MM.1S (cell line): ENCODE data around the gene TSPAN8.

Experiments used
- CTCF ChIP-seq: fragments of 300-600 bp; sonication (generic); IDR thresholded peaks from 2 replicates; pipeline ENCODE4 v1.5.1; 2016; ENCODE audit warnings: antibody characterized with exemption, low read length, mixed read lengths
- EZH2 ChIP-seq: fragments of 300-600 bp; sonication (generic); optimal IDR thresholded peaks from 2 replicates; pipeline ENCODE3; 2017; ENCODE audit warnings: low read depth, mild to moderate bottlenecking, antibody characterized with exemption, low read length, mixed read lengths
- EZH2phosphoT487 ChIP-seq: fragments of 300-600 bp; sonication (generic); IDR thresholded peaks from 2 replicates; pipeline ENCODE4 v1.6.1; 2018; ENCODE audit warnings: antibody characterized with exemption, low read length

GRCh38 chr12:71201136-71201679, 43.4 kb upstream of the TSPAN8 start:
- no peak for TF ChIP-seq CTCF
- TF ChIP-seq EZH2: no peak
- no peak for TF ChIP-seq EZH2phosphoT487
